ENCODE measurements around the gene HARS1.

DNA sequence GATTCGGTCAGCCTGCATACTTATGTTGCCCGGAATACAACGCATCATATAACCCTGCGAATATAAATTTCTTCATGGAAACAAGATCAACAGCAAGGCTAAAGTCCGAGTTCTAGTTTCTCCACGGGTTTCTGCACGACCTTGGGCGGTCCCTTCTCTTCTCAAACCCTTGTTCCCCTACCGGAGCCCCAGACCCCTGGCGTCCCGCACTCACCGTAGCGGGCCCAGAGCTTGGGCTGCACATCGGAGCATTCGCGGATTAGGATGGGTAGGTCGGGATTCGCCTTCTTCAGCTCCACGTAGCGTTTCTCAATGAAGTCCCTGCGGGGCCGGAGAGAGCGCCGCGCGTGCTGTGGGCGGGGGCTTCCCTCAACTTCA lies 44.1 kb downstream of the HARS1 start:
- TF ChIP-seq POLR2A (IDR thresholded peaks at IDR 0.05) (no peak), EP300 (IDR thresholded peaks at IDR 0.05) (no peak)
- TF ChIP-seq, protein P1, sequence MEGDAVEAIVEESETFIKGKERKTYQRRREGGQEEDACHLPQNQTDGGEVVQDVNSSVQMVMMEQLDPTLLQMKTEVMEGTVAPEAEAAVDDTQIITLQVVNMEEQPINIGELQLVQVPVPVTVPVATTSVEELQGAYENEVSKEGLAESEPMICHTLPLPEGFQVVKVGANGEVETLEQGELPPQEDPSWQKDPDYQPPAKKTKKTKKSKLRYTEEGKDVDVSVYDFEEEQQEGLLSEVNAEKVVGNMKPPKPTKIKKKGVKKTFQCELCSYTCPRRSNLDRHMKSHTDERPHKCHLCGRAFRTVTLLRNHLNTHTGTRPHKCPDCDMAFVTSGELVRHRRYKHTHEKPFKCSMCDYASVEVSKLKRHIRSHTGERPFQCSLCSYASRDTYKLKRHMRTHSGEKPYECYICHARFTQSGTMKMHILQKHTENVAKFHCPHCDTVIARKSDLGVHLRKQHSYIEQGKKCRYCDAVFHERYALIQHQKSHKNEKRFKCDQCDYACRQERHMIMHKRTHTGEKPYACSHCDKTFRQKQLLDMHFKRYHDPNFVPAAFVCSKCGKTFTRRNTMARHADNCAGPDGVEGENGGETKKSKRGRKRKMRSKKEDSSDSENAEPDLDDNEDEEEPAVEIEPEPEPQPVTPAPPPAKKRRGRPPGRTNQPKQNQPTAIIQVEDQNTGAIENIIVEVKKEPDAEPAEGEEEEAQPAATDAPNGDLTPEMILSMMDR (IDR thresholded peaks at IDR 0.05), result no peak

Data from ovary (tissue), 3 donors.